Measurements from ENCODE around the gene SNRPD3.

DNA sequence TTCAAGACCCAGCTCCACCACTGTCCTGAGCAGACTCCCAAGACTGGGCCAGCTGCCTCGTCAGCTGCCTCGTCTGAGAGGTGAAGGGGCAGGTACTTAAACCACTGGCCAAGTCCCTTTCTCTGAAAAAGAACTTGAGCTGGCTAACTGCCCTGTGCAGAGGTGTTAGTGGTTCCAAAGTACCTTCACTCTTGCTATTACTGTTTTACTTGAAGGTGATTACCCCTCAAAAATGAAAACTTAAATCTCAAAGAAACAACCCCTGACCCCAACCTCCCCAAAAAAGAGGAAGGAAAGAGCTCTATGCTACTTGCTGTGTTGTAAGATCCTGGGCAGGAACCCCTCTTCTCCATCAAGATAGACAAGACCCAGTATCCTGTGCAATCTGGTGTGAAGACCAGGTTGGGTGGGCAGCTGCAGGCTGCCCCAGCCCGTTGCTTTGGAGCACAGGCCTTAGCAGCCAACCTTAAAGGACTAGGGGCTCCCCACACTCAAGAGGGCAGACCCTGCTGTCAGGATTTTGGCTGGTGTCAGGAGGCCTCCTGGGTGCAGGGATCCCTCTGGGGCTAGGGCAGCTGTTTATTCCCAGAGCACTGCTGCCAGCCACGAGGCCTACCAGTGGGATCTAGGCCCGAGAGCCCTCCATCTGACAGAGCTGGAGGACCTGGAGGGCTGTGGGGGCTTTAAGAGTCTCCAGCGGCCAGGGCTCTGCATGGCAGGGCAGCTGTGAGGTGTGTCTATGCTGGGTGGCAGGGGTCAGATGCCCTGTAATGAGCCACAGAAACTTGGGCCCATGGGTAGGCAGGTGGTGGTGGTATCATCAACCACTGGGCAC lies 13.9 kb upstream of the SNRPD3 start:
- TF ChIP-seq CTCF (IDR thresholded peaks at IDR 0.05) (no peak), POLR2A (IDR thresholded peaks at IDR 0.05) (no peak)
